Esophagus squamous epithelium (tissue), 5 donors: ENCODE results near the gene C10orf67. TPM values are rescaled to one million over a fixed set of nuclear protein-coding genes. Genes with fewer than 3 reads are reported as not detected.

Source experiments
- DNase-seq: peaks from one replicate; lab custom pipeline; 2025; lab: John Stamatoyannopoulos, UW
- H3K27ac ChIP-seq, 4 donors: fragments of 200-600 bp; sonication (generic); one replicate each; pipeline ENCODE4 v1.5.1; 2016 to 2019; ENCODE audit warnings: mild to moderate bottlenecking in 1 of 4
- H3K27me3 ChIP-seq, 4 donors: fragments of 200-600 bp; sonication (generic); 1 replicate in 3 of 4; 2 replicates in 1 of 4; pipeline versions ENCODE4 v1.5.1 to v1.6.0; 2017 to 2021; ENCODE audit warnings: antibody characterized with exemption in 1 of 4
- H3K36me3 ChIP-seq, 3 donors: fragments of 200-600 bp; sonication (generic); one replicate each; pipeline ENCODE4 v1.5.1; 2016 to 2019
- H3K4me1 ChIP-seq, 3 donors: fragments of 200-600 bp; sonication (generic); one replicate each; pipeline ENCODE4 v1.5.1; 2017 to 2019
- H3K4me3 ChIP-seq, 4 donors: fragments of 200-600 bp; sonication (generic); 1 replicate in 3 of 4; 2 replicates in 1 of 4; pipeline ENCODE4 v1.5.1; 2016 to 2019; ENCODE audit warnings: mild to moderate bottlenecking in 2 of 4, moderate library complexity in 1 of 4
- H3K9me3 ChIP-seq, 3 donors: fragments of 200-600 bp; sonication (generic); one replicate each; pipeline ENCODE4 v1.5.1; 2016 to 2019
- CTCF ChIP-seq, 6 experiments: fragments of 450-650 bp in 4 of 6; fragments of 200-600 bp in 2 of 6; sonication (generic) in 2 of 6; IDR thresholded peaks; one replicate each; pipeline ENCODE4 v1.5.1; 2016 to 2019; ENCODE audit warnings: antibody characterized with exemption in 6 of 6, mild to moderate bottlenecking in 4 of 6, moderate library complexity in 4 of 6
- POLR2A ChIP-seq, 4 donors: fragments of 450-650 bp; IDR thresholded peaks; one replicate each; pipeline ENCODE4 v1.6.1; 2017; ENCODE audit warnings: antibody characterized with exemption in 4 of 4, mild to moderate bottlenecking in 4 of 4, moderate library complexity in 3 of 4
- WGBS, 2 donors: methylation state at CpG; one replicate each; pipeline ENCODE4 v1.1.5; 2018; 5-methylcytosine and 5-hydroxymethylcytosine counted together
- intact Hi-C: fragments of 100-400 bp; cut with DNase I; formaldehyde crosslinking; loops from one replicate; pipeline ENCODE4 v1.15.0; 2022
- small RNA-seq, 4 donors: library from RNA; depleted of rRNA; stranded (forward); fragments of <200 nt; gene quantifications; one replicate each; pipeline ENCODE3, GENCODE V24; 2016
- total RNA-seq, 4 donors: library from RNA; depleted of rRNA; stranded (reverse); fragments of >200 nt; gene quantifications; one replicate each; pipeline ENCODE4 v1.1.0, GENCODE V29; 2016
- donor health status: DM: yes; HTN: yes; CAD: no.

Gene C10orf67
- total RNA-seq, 4 donors from 2014 or later, result 0.18 to 0.27 TPM; not detected in 2

GRCh38 chr10:23156447-23157150 is 188.0 kb downstream of the C10orf67 start:
- 53 to 58% methylated on average over 9 to 10 of the region's 10 CpGs for WGBS, 2 donors
- TF ChIP-seq CTCF (IDR thresholded peaks at IDR 0.05) (no peak), POLR2A (IDR thresholded peaks at IDR 0.05) (no peak)

GRCh38 chr10:23155169-23155568 is 189.4 kb downstream of the C10orf67 start:
- H3K4me3 ChIP-seq, result no peak overlapping the region
- peaks cover 0 to 27% (median 0%) of the 10 kb centered on the region in 4 donors for H3K27me3 ChIP-seq
- no peaks in the 10 kb centered on the region for H3K36me3 ChIP-seq
- no peak overlapping the region for H3K27ac ChIP-seq
- no peaks in the 10 kb centered on the region for H3K9me3 ChIP-seq
- no peak for DNase-seq
- WGBS, 2 donors, result 62 to 73% methylated on average over 7 of the region's 7 CpGs
- intact Hi-C loops, result loop anchor here (10.0 kb wide), 1 partner anchor 1040 kb away; no protein-coding TSS in a partner anchor
- no peak for TF ChIP-seq POLR2A (IDR thresholded peaks at IDR 0.05)
- no peak for TF ChIP-seq CTCF (IDR thresholded peaks at IDR 0.05)
- H3K4me1 ChIP-seq, result peaks cover 0 to 9% (median 0%) of the 10 kb centered on the region in 3 donors

More at GRCh38 chr10:23156447-23157150, 188.0 kb downstream of the C10orf67 start:
- intact Hi-C loops, result loop anchor here (10.0 kb wide), 1 partner anchor 1038 kb away; no protein-coding TSS in a partner anchor
- Histone ChIP-seq H3K9me3 (no peaks in the 10 kb centered on the region), H3K4me1 (peaks cover 0 to 9% (median 0%) of the 10 kb centered on the region in 3 donors), H3K27me3 (peaks cover 0 to 30% (median 0%) of the 10 kb centered on the region in 4 donors), H3K27ac (no peak overlapping the region), H3K36me3 (no peaks in the 10 kb centered on the region), H3K4me3 (no peak overlapping the region)
- DNase-seq, result no peak

Small RNA genes lying within 50 kb of the gene (small RNA-seq; reads per million reads assigned to genes)
- gene MIR1254-2 (0 reads per million in 4 donors), gene RF00561 (0 reads per million in 4 donors)

Other genes starting within 250 kb of the C10orf67 start
- gene MSRB2, start 249.2 kb downstream of the C10orf67 start, total RNA-seq, result 10 to 100 TPM in 2 of 4 donors, 1 to 10 TPM in 2; 8.7 to 19.3 (median 13.7) TPM
- not detected for gene PTF1A, start 152.5 kb downstream of the C10orf67 start, total RNA-seq
- gene OTUD1, start 94.3 kb upstream of the C10orf67 start, total RNA-seq, result 10 to 100 TPM in 1 of 4 donors, 1 to 10 TPM in 3; 4.3 to 10.1 (median 6.4) TPM